Vagina (tissue), 2 donors: ENCODE data around the gene WDR81.

Experiments used
- CTCF ChIP-seq, 3 experiments: fragments of 450-650 bp in 2 of 3; fragments of 200-600 bp in 1 of 3; sonication (generic) in 1 of 3; IDR thresholded peaks; one replicate each; pipeline ENCODE4 v1.5.1; 2017 to 2019; ENCODE audit warnings: antibody characterized with exemption in 3 of 3, mild to moderate bottlenecking in 2 of 3, moderate library complexity in 2 of 3
- POLR2A ChIP-seq, 2 donors: fragments of 450-650 bp; IDR thresholded peaks; one replicate each; pipeline ENCODE4 v1.6.1; 2017; ENCODE audit warnings: antibody characterized with exemption in 2 of 2, mild to moderate bottlenecking in 2 of 2, moderate library complexity in 2 of 2
- POLR2AphosphoS5 ChIP-seq, 2 donors: sonication (generic); formaldehyde crosslinking; IDR thresholded peaks; one replicate each; pipeline ENCODE4 v1.9.0; 2017; ENCODE audit warnings: antibody characterized with exemption in 2 of 2, mild to moderate bottlenecking in 2 of 2, low read depth in 1 of 2; ENCODE audit not compliant: insufficient read depth in 1 of 2

GRCh38 chr17:1724869-1725641 lies 551 bp downstream of the WDR81 start:
- TF ChIP-seq CTCF (IDR thresholded peaks at IDR 0.05) = no peak
- TF ChIP-seq POLR2A (IDR thresholded peaks at IDR 0.05) = no peak
- TF ChIP-seq POLR2AphosphoS5 (IDR thresholded peaks at IDR 0.05; ENCODE audit: insufficient read depth in 1 of 2, low read depth in 1 of 2) = no peak
